HG02798 (cell line): Measurements from ENCODE around the gene MPHOSPH8.
"Not testable (repeated sequence)": the region's sequence is repeated elsewhere in the genome, so short reads cannot be mapped to it uniquely, and the experiment has no call there.

Source experiments
- ATAC-seq: cut with Tn5 transposase; IDR thresholded peaks from one replicate; pipeline ENCODE4 v1.9.1; 2021; ENCODE audit warnings: mild to moderate bottlenecking; ENCODE audit not compliant: unreplicated experiment, poor library complexity

The MPHOSPH8 gene

DNA sequence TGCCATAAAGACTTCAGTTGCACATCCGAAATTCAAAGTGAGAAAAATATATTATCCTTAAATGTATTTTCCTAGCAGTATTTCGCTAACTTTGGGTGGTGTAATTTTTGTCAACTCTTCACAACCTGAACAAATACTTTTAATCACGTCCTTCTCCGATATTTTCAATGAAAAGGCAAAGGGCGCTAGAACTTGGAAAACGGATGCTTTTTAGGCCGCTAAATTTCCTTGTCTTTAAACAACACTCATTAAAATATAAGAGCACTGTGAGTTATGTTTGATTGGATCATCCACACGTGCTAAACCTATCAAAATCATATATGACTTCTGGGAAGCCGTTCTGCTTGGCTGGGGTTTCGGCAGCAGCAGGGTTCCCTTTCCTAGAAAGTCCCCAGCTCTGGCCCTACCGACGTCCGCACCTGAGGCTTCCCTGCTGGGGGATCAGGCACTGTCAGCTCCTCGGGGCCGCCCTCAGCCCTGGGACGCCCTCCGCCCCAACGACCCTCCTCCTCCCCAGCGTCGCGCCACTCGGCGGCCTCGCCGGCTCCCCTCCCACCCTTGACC, 462 bp upstream of the MPHOSPH8 start:
- ATAC-seq: no peak

DNA sequence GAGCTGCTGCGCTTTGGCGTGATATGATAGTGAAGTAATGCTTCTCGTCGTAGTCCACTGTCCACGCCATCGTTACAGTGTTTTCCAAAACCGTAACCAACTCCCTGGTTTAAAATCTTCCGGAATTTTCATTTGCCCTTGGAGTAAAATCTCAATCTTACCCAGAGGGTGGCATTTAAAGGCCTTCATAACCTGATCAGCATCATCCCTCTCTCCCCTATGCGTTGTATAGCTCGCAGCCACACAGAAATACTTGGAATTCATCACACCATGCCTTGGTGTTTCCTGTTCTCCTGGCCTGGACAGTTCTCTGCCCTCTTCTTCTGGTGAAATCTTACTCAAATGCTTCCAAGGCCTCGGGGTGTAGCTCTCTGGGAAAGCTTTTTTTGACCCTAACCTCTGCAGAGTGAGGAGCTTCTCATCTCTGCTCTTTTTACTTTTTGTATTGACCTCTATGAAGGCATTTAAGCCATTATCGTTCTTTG, 839 bp downstream of the MPHOSPH8 start:
- no peak for ATAC-seq

DNA sequence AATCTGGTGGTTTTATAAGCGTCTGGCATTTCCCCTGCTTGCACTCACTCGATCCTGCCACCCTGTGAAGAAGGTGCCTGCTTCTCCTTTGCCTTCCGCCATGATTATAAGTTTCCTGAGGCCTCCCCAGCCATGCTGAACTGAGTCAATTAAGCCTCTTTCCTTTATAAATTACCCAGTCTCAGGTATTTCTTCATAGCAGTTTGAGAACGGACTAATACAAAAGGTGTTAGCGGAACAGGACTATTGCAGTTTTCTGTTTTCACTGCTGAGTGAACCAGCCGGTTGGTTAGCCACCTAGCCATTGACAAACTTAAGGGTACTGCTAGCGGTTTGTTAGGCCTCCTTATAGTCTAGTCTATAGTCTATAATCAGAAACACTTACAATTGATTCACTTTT, 2.5 kb downstream of the MPHOSPH8 start:
- ATAC-seq: not testable (repeated sequence)

DNA sequence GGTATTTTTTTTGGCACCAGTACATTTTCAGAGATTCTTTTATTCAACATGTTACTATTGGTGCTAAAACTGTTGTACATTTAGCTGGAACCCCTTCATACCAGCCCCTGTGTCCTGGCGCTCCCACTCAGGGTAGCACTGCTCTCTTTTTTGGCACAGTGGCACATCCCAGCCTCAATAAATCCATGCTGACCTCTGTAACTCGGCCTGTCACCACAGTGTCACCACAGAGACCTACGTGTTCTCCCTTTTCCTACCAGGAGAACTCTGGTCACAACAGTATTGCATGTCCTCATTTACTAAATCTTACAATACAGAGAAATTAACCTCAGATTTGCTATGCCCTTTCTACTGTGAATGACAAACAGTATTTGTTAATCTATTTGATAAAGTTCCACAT, 10.2 kb downstream of the MPHOSPH8 start:
- no peak for ATAC-seq

DNA sequence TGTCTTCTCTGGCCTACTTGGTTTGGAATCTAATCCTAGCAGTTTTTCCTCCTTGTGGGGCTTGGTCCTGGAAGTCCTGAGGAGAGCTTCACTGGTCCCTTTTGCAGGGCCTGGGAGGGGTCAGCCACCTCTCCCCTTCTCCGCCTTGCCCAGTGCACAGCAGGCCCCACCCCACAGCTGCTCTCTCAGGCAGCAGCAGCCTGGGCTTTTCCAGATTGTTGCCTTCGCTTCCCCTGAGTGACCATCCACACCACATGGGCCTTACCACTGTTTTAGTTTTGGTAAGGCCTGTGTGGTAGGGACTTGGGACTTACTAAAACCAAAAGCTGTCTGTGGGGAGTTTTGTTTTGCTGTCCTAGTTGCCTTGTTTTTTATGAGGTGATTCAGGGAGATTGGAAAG, 11.5 kb downstream of the MPHOSPH8 start:
- ATAC-seq: no peak

DNA sequence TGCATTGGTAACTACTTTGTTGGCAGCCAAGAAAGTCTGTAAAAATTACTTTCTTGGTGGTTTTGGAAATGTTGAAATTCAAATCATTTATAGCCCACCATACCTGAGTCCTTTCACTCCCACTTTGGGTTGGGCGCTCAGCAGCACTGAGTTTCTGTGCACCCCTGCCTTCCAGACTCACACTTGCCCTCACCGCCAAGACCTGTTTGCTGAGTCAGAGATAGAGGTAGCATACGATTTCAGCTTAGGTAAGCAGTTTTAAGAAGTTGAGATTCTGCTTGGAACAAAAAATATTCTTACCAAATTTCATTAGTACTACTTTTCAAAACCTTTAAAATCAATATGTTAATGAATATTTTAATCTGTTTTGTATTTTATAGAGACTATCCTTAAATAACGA, 12.6 kb downstream of the MPHOSPH8 start:
- no peak for ATAC-seq

DNA sequence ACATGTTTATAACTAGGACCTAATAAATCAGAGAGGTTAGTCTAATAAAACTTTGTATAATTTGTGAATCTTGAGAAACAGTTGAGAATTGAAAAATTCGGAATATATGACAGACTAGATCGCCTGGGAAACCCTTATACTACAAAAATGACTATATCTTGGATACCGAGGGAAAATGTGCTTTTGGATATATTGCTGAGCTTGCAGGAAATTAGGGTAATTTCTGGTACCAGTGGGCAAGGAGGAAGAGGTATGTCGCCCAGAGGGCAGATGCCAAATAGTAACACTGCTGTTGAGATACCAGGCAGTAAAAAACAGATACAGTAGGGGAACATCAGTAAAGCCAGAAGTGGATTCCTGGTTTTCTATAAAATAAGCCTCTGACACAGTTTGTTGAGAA, 17.3 kb downstream of the MPHOSPH8 start:
- ATAC-seq: no peak

DNA sequence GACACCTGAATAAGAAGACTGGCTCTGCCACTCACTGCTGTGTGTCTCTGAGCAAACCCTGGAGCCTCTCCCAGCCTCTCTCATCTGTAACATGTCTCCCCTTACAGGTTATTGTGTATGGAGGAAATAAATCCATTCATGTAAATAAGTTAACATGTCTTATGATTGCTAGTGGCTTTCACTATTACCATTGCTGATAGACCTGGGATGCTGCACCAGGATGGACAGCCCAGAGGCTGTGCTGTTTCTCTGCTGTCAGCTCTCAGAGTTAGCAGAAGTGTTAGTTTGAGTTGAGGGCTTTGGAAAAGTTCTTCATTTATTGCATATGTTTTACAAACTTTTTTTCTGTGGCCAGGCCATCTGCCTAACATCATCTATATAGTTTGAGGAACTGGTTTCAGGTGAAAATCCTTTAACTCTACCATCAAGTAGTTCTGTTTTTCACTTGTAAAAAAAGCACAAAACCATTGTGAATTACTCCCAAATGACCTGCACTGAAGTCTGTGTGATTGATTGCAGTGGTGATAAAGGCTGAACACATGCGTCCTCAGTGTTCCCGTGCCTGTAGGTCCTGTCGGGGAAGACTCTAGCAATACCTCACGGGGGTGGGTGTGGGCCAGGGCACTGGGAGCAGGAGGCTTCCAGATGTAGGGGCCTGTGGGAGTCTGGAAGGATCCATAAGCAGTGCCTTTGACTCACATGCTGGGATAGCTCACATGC, 24.6 kb downstream of the MPHOSPH8 start:
- no peak for ATAC-seq

DNA sequence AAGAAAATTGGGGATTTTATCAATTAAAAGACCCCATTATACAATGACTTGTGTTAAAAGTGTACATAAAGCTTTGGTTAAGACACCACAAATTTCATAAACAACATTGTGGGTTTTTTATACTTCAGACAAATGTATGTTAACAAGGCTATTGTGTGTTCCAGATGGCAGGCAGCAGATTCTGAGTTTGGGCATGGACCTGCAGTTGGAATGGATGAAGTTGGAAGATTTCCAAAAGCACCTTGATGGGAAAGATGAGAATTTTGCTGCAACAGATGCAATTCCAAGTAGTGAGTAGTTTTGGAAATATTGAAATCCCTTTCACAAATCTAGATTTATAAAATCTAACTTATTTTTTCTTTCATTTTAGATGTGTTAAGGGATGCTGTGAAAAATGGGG, 25.4 kb downstream of the MPHOSPH8 start:
- ATAC-seq: no peak

DNA sequence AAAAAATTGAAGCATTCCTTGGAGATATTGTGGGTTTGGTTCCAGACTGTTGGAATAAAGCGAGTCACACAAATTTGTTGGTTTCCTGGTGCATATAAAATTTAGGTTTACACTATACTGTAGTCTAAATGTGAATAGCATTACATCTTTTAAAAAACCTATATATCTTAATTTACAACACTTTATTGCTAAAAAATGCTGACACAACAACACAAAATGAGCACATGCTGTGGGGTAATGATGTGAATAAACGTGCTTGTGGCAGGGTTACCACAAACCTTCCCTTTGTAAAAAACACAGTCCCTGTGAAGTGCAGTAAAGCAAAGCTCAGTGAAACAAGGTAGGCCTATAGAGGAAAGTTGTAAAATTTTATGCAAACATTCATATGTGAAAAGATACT, 27.7 kb downstream of the MPHOSPH8 start:
- no peak for ATAC-seq

DNA sequence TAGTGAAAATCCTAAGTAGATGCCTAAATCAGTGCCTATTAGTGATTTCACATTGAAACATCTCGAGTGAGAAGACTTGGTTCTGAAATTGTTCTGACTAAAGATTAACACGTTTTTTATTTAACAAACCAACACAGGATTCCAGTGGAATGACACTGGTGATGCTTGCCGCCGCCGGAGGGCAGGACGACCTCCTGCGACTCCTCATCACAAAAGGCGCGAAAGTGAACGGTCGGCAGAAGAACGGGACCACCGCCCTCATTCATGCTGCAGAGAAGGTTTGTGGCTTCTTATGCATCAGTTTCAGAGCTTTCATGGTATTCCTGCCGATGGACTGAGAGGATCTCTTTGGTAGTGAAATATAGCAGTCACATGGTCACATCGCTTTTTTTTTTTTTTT, 28.1 kb downstream of the MPHOSPH8 start:
- no peak for ATAC-seq

DNA sequence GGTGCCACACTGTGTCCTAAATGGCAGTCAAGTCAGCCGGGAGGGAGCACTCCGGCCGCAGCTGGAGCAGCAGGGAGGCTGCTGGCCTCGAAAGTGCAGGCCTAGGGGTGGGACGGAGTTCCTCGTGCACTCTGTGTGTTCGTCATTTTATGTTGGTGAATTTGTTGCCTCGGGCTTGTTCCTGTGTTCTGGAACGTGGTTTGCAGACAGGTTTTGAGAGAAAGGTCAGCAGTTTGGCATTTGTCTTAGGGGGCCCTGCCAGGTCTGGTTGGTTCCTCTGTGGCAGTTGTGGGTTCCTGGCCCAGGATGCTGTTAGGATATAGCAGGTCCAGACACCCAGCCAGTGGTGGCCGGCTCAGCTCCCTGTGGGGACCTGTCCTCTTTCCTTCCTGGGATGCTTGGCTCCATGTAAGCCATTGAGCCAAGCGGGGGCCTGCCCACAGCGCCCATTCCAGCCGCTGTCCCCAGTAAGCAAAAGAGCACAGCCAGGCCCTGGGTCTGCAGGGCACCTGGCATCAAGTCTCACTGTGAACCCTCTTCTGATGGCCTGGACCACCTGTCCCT, 30.0 kb downstream of the MPHOSPH8 start:
- no peak for ATAC-seq

DNA sequence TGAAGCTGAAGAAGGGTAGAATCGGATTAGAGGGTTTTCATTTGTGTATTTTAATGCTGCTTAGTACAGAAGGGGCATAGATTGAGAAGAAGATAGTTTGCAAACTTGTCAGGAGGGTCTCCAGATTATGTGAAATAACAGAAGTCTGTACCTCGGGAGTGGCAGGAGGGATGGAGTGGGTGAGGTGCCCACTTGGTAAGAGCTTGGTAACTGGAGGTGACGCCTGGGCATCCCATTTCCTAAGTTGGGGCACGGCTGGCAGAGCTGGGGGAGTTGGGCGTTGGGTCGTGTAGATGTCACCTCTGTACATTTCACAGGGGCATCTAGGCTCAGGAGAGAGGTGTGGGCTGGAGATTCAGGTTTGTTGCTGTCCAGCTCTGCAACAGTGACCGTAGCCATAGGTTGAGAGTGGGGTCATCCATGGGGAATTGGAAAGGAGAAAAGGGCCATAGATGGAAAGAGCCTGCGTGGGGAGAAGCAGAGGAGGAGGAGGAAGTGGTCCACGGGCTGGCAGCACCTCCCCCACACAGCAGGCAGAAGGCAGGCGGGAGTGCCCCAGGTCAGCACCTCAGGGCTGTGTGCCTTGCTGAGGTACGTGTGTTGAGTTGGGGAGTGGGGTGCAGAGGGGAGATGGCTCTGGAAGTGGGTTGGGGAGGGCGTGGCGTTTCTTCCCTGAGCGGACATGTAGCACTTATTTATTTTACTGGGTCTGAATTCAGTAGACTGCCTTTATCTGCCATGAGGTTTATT, 31.2 kb downstream of the MPHOSPH8 start:
- no peak for ATAC-seq

DNA sequence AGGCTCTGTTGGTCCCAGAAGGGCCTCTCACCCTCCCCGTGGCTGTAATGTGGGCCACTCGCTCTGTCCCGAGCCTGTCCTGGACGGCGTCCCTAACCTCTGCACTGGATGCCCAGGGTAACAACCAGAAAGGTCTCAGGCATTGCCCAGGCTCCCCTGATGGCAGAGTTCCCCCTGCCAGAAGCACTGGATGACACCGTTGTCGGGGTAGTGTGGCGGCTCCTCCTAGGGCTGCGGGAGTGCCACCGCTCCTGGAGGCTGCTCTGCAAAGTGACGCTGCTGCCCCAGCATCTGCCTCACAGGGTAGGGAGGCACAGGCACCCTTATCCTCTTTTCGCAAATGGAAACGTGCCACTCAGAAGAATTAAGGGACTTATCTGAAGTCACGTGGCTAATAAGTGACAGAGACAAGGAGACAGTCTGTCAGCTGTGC, 32.0 kb downstream of the MPHOSPH8 start:
- no peak for ATAC-seq

DNA sequence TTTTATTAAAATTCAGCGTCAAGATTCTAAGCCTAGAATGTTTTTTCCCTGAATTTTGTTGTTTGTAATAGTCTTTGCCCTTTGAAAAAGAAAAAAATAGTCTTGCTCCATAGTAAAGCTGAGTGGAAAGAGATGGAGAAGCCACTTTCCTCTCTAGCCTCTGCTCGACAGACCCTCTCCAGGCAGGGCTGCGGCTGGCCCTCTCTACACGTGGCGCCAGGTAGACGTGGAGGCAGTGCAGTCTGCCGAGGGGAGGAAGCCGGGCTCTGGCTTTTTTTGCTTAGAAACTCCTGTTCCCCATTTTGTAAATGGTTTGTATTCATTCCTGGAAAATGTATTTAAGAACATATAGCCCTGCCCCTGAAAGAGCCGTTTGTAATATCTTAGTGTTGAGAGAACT, 35.3 kb downstream of the MPHOSPH8 start:
- ATAC-seq: no peak

DNA sequence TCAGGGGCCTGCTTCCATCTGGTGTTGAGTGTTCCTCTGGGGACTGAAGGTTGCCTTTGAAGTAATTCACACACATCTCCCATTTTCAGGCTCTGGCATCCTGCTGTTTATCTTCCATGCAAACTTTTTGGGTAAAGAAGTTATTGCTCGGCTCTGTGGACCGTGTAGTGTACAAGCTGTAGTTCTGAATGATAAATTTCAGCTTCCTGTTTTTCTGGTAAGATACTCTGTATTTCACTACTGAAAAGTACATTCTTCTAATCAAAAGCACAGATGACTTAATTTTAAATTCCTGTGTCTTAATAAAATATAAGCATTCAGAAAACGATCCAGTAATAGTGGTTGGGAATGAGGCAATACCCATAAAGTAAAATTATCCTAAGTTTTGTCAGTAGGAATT, 36.7 kb downstream of the MPHOSPH8 start:
- ATAC-seq: no peak

DNA sequence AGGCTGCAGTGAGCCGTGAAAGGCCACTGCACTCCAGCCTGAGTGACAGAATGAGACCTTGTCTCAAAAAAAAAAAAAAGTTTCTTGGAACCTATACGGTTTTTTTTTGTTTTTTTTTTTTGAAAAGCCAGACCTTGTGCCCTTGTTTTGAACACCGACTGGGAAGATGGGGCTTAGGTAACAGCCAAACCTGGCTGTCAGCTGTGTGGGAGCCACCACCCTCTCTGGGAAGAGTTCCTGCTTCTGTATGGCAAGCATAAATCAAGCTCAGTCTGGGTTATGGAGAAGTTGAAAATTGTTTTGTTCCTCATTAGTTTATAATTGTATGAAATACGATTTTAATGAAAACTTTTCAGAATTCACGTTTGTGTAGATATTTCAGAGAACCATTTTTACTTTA, 39.5 kb downstream of the MPHOSPH8 start:
- ATAC-seq: no peak

DNA sequence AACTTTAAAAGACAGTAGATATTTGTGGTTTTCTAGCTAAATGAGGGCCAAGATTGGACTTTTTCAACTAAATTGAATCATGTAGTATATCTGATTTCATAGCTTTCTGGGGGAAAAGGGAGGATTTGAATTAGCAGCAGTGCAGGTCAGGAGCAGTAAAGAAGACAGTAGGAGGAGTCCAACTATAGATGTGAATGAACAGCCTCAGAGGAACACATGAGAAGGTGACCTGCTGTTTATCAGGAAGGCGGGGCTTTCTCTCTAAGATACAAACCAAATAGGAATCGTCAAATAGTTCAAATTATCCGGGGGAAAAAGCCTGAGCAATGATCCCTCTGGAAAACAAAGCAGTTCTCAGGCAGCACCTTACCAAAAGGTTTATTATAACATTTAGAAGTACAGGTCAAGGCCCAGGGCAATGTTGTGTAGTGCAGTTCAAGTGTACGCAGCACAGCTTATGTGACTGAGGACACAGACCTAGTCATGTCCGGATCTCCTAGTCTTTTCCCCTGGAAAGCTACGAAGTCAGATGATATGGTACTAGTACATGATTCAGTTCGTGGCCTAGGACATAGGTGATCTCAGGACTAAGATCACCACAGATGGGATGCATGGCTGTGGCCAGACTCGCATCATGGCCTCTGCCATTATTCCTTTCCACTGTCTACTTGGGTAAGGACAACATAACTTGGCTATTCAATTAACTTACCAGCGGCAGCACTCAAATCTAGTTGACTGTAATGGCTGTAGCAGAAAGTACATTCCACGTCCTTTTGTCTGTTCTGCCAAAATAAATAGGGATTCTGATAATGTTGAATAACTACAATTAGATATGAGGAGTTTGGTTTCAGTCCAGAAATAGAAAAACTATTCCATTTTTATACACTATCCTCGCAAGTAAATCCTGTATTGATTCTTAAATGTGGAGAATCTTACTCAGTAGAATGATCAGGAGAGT, 40.3 kb downstream of the MPHOSPH8 start:
- ATAC-seq: no peak

DNA sequence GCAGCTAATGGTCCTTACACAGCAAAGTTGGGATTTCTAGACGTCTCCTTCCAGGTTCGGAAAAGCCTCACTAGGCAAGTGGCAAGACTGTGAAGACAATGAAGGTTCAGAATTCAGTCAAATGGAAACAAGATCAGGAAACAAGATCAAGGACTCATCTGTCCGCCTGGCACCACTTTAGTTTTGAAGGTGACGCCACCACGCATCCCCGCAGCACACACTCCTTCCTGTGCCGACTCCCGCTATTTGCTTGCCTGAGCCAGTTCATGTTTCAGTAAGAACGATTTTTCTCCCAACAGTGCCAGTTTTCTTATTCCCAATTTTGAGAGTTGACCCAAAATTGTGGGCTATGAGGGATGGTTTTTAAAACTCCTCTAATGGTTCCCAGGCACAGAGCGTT, 41.4 kb downstream of the MPHOSPH8 start:
- no peak for ATAC-seq

DNA sequence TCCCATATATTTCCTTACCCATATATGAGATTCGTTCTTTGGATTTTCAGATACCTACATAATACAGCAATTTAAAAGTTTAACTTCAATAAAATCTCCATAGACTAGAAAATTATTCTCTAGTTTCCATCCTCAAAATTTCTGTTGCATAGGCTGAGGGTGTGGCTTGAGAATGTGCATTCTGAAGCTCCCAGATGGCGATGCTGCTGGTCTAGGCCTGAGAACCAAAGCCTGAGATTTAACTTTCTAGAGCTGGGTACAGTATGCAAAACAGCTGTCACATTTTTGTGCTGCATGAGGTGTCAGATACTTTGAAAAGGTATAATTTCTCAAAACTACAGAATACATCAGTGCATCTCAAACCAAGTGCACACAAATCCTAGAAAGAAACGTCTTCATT, 42.7 kb downstream of the MPHOSPH8 start:
- ATAC-seq: no peak
